ENCODE results near the gene HDAC9.

HDAC9 gene

GRCh38 chr7:18580950-18581349 lies 85.4 kb downstream of the HDAC9 start (continued):
- TF ChIP-seq ZC3H10 (CRISPR knock-in tag; IDR thresholded peaks at IDR 0.05), result no peak
- TF ChIP-seq TCF4 (CRISPR knock-in tag; IDR thresholded peaks at IDR 0.05; ENCODE audit: borderline replicate concordance), result no peak
- TF ChIP-seq OSR1 (CRISPR knock-in tag; IDR thresholded peaks at IDR 0.05), result no peak
- no peak for TF ChIP-seq TOX (CRISPR knock-in tag; IDR thresholded peaks at IDR 0.05; ENCODE audit: borderline replicate concordance)
- no peak for TF ChIP-seq POU6F1 (CRISPR knock-in tag; IDR thresholded peaks at IDR 0.05; ENCODE audit: borderline replicate concordance, low read depth)
- TF ChIP-seq CREB5 (CRISPR knock-in tag; IDR thresholded peaks at IDR 0.05; ENCODE audit: low read depth), result no peak
- no peak for TF ChIP-seq ESRRG (CRISPR knock-in tag; IDR thresholded peaks at IDR 0.05)

- ATAC-seq, result peak; percentile 76
- TF ChIP-seq ISL1 (CRISPR knock-in tag; IDR thresholded peaks at IDR 0.05), result 0 out of 2 replicates have a peak, but pooled peaks have one; percentile 18
- no peak for TF ChIP-seq ARNTL (CRISPR knock-in tag; IDR thresholded peaks at IDR 0.05; ENCODE audit: borderline replicate concordance, low read depth)
- no peak for TF ChIP-seq OSR1 (CRISPR knock-in tag; IDR thresholded peaks at IDR 0.05)
Observed at GRCh38 chr7:18583305-18583704, 87.8 kb downstream of the HDAC9 start.

- peak; percentile 23; the same call in 2 of the 3 replicates for ATAC-seq
- TF ChIP-seq TCF4 (CRISPR knock-in tag; IDR thresholded peaks at IDR 0.05; ENCODE audit: borderline replicate concordance) (no peak), TOX (CRISPR knock-in tag; IDR thresholded peaks at IDR 0.05; ENCODE audit: borderline replicate concordance) (no peak)
Observed at GRCh38 chr7:18590241-18590640, 94.7 kb downstream of the HDAC9 start.

GRCh38 chr7:18590744-18591340 lies 95.3 kb downstream of the HDAC9 start:
- TF ChIP-seq CSDC2 (CRISPR knock-in tag; IDR thresholded peaks at IDR 0.05) (no peak), SNAI2 (CRISPR knock-in tag; IDR thresholded peaks at IDR 0.05) (no peak), PATZ1 (CRISPR knock-in tag; IDR thresholded peaks at IDR 0.05; ENCODE audit: borderline replicate concordance) (no peak), ESRRG (CRISPR knock-in tag; IDR thresholded peaks at IDR 0.05) (no peak), BACH2 (CRISPR knock-in tag; IDR thresholded peaks at IDR 0.05; ENCODE audit: borderline replicate concordance) (no peak), TOX (CRISPR knock-in tag; IDR thresholded peaks at IDR 0.05; ENCODE audit: borderline replicate concordance) (no peak), ZFP3 (CRISPR knock-in tag; IDR thresholded peaks at IDR 0.05) (no peak), ZC3H10 (CRISPR knock-in tag; IDR thresholded peaks at IDR 0.05) (no peak), ARNTL (CRISPR knock-in tag; IDR thresholded peaks at IDR 0.05; ENCODE audit: borderline replicate concordance, low read depth) (no peak), ZNF565 (CRISPR knock-in tag; conservative IDR thresholded peaks at IDR 0.05; ENCODE audit: low read depth) (no peak), ISL1 (CRISPR knock-in tag; IDR thresholded peaks at IDR 0.05) (no peak), TCF4 (CRISPR knock-in tag; IDR thresholded peaks at IDR 0.05; ENCODE audit: borderline replicate concordance) (no peak)
- ATAC-seq, result peak; percentile 93

GRCh38 chr7:18593602-18594279 lies 98.2 kb downstream of the HDAC9 start:
- ATAC-seq, result no peak
- TF ChIP-seq ZFP3 (CRISPR knock-in tag; IDR thresholded peaks at IDR 0.05) (no peak), PPARA (CRISPR knock-in tag; IDR thresholded peaks at IDR 0.05; ENCODE audit: borderline replicate concordance) (no peak), TOX (CRISPR knock-in tag; IDR thresholded peaks at IDR 0.05; ENCODE audit: borderline replicate concordance) (no peak), ZNF565 (CRISPR knock-in tag; conservative IDR thresholded peaks at IDR 0.05; ENCODE audit: low read depth) (no peak), CSDC2 (CRISPR knock-in tag; IDR thresholded peaks at IDR 0.05) (no peak), CSRNP3 (CRISPR knock-in tag; IDR thresholded peaks at IDR 0.05) (no peak), CREB5 (CRISPR knock-in tag; IDR thresholded peaks at IDR 0.05; ENCODE audit: low read depth) (no peak), PATZ1 (CRISPR knock-in tag; IDR thresholded peaks at IDR 0.05; ENCODE audit: borderline replicate concordance) (no peak), TCF4 (CRISPR knock-in tag; IDR thresholded peaks at IDR 0.05; ENCODE audit: borderline replicate concordance) (no peak), OSR1 (CRISPR knock-in tag; IDR thresholded peaks at IDR 0.05) (no peak), ESRRG (CRISPR knock-in tag; IDR thresholded peaks at IDR 0.05) (no peak), ZNF70 (CRISPR knock-in tag; IDR thresholded peaks at IDR 0.05) (no peak), RARB (CRISPR knock-in tag; IDR thresholded peaks at IDR 0.05) (no peak)

All from SK-N-SH treated with all-trans-retinoic acid at 6 μM for 48 hours (cell line).